PC-3 (cell line): ENCODE results near the gene RPL27A.

ENCODE experiments used
- CTCF ChIP-seq: fragments of 300-600 bp; sonication (generic); conservative IDR thresholded peaks from 2 replicates; pipeline ENCODE4 v1.5.1; 2017; ENCODE audit warnings: antibody characterized with exemption, low read depth, mild to moderate bottlenecking, low read length
- EZH2 ChIP-seq: fragments of 300-600 bp; sonication (generic); IDR thresholded peaks from one replicate; pipeline ENCODE4 v1.6.1; 2017; ENCODE audit warnings: antibody characterized with exemption, mild to moderate bottlenecking, low read length; ENCODE audit not compliant: unreplicated experiment
- EZH2phosphoT487 ChIP-seq: fragments of 300-600 bp; sonication (generic); IDR thresholded peaks from 2 replicates; pipeline ENCODE4 v1.6.1; 2018; ENCODE audit warnings: mild to moderate bottlenecking, antibody characterized with exemption, low read length, borderline replicate concordance

DNA sequence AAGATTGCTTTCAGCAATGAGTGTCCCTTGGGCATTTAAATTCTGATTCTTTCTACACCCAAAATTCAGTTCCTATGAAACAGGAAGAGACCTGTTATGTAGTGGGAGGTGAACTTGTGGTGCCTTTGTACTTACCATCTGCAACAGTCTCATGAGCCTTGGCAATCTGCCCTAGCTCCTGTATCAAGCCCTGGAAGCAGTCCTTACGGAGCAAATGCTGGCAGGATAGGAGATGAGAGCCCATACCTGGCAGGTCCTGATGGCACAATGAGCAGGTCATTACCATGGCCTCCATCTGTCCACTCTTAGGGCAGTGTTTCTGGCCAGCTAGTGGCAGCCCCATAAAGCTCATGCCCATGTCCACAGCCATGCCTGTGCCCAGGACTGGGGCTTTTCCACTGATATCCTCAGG, 10.9 kb upstream of the RPL27A start:
- no peak for TF ChIP-seq EZH2phosphoT487
- no peak for TF ChIP-seq CTCF
- no peak for TF ChIP-seq EZH2
